Measurements from ENCODE around the gene WDFY1. TPM values are rescaled to one million over a fixed set of nuclear protein-coding genes. Genes with fewer than 3 reads are reported as not detected.

WDFY1 gene
- total RNA-seq, 1 experiment from 2014 or later = 123 TPM

GRCh38 chr2:223915071-223915470, 30.1 kb downstream of the WDFY1 start:
- Mint-ChIP-seq H3K27ac (ENCODE audit: unreplicated experiment) (no peak overlapping the region), H3K36me3 (ENCODE audit: insufficient read depth, unreplicated experiment) (peaks cover 69% of the 10 kb centered on the region), H3K27me3 (ENCODE audit: insufficient read depth, unreplicated experiment) (no peaks in the 10 kb centered on the region), H3K4me1 (ENCODE audit: low read depth, unreplicated experiment) (peaks cover 11% of the 10 kb centered on the region), H3K4me3 (ENCODE audit: unreplicated experiment) (no peak overlapping the region), H3K9me3 (ENCODE audit: unreplicated experiment) (no peaks in the 10 kb centered on the region)
- TF ChIP-seq CTCF (IDR thresholded peaks at IDR 0.05; ENCODE audit: insufficient read depth in 1 of 2, low read depth in 1 of 2, low read length in 1 of 2, severe bottlenecking in 1 of 2, unreplicated experiment in 1 of 2) = no peak
- ChIA-PET POLR2A (no interaction called here), CTCF (no interaction called here)
- H3K4me3 ChIP-seq (ENCODE audit: low read depth, low read length) = no peak overlapping the region
- BruUV-seq (replicated peaks) = no TSS peak
- intact Hi-C loops (cut with micrococcal nuclease; ENCODE audit: unreplicated experiment) = no loop called here
- 0 out of 2 replicates have a peak, but pooled peaks cover 1% of the 10 kb centered on the region for H3K36me3 ChIP-seq (ENCODE audit: control insufficient read depth, insufficient read depth, low read length)
- DNase-seq = no peak
- no peaks in the 10 kb centered on the region for H3K9me3 ChIP-seq
- peaks cover 10% of the 10 kb centered on the region for H3K4me1 ChIP-seq
- H3K27me3 ChIP-seq (replicated peaks; ENCODE audit: control insufficient read depth, insufficient read depth, low read length) = no peaks in the 10 kb centered on the region

GRCh38 chr2:223914324-223914723, 30.8 kb downstream of the WDFY1 start:
- intact Hi-C loops (cut with micrococcal nuclease; ENCODE audit: unreplicated experiment) = no loop called here
- Histone ChIP-seq H3K4me1 (peaks cover 17% of the 10 kb centered on the region), H3K4me3 (ENCODE audit: low read depth, low read length) (no peak overlapping the region), H3K27me3 (replicated peaks; ENCODE audit: control insufficient read depth, insufficient read depth, low read length) (no peaks in the 10 kb centered on the region), H3K9me3 (no peaks in the 10 kb centered on the region), H3K36me3 (ENCODE audit: control insufficient read depth, insufficient read depth, low read length) (0 out of 2 replicates have a peak, but pooled peaks cover 1% of the 10 kb centered on the region)
- H3K4me3 Mint-ChIP-seq (ENCODE audit: unreplicated experiment) = no peak overlapping the region
- no peaks in the 10 kb centered on the region for H3K27me3 Mint-ChIP-seq (ENCODE audit: insufficient read depth, unreplicated experiment)
- CTCF ChIA-PET = no interaction called here
- H3K27ac Mint-ChIP-seq (ENCODE audit: unreplicated experiment) = no peak overlapping the region
- no TSS peak for BruUV-seq (replicated peaks)
- no peaks in the 10 kb centered on the region for H3K9me3 Mint-ChIP-seq (ENCODE audit: unreplicated experiment)
- peaks cover 67% of the 10 kb centered on the region for H3K36me3 Mint-ChIP-seq (ENCODE audit: insufficient read depth, unreplicated experiment)
- no peak for DNase-seq
- TF ChIP-seq CTCF (IDR thresholded peaks at IDR 0.05; ENCODE audit: insufficient read depth in 1 of 2, low read depth in 1 of 2, low read length in 1 of 2, severe bottlenecking in 1 of 2, unreplicated experiment in 1 of 2) = no peak
- H3K4me1 Mint-ChIP-seq (ENCODE audit: low read depth, unreplicated experiment) = peaks cover 18% of the 10 kb centered on the region
- POLR2A ChIA-PET = interaction anchor here (1.1 kb wide), 1 partner anchor 16 kb away, joined by 5 read pairs; no protein-coding TSS in a partner anchor

GRCh38 chr2:223909001-223909741, 36.0 kb downstream of the WDFY1 start:
- no peak for TF ChIP-seq CTCF (IDR thresholded peaks at IDR 0.05; ENCODE audit: insufficient read depth in 1 of 2, low read depth in 1 of 2, low read length in 1 of 2, severe bottlenecking in 1 of 2, unreplicated experiment in 1 of 2)
- Mint-ChIP-seq H3K36me3 (ENCODE audit: insufficient read depth, unreplicated experiment) (peaks cover 44% of the 10 kb centered on the region), H3K9me3 (ENCODE audit: unreplicated experiment) (no peaks in the 10 kb centered on the region), H3K27ac (ENCODE audit: unreplicated experiment) (peak overlapping the region; percentile 80), H3K27me3 (ENCODE audit: insufficient read depth, unreplicated experiment) (no peaks in the 10 kb centered on the region), H3K4me1 (ENCODE audit: low read depth, unreplicated experiment) (peaks cover 37% of the 10 kb centered on the region), H3K4me3 (ENCODE audit: unreplicated experiment) (peak overlapping the region; percentile 57)
- Histone ChIP-seq H3K4me3 (ENCODE audit: low read depth, low read length) (no peak overlapping the region), H3K27me3 (replicated peaks; ENCODE audit: control insufficient read depth, insufficient read depth, low read length) (no peaks in the 10 kb centered on the region), H3K9me3 (no peaks in the 10 kb centered on the region), H3K4me1 (peaks cover 41% of the 10 kb centered on the region), H3K36me3 (ENCODE audit: control insufficient read depth, insufficient read depth, low read length) (0 out of 2 replicates have a peak, but pooled peaks cover 1% of the 10 kb centered on the region)
- peak in 1 of 2 experiments; percentile 48 for DNase-seq
- TSS peak; percentile 98 for BruUV-seq (replicated peaks)
- ChIA-PET POLR2A (interaction anchor here (2.9 kb wide), 1 partner anchor 21 kb away, joined by 19 read pairs; no protein-coding TSS in a partner anchor), CTCF (interaction anchor here (1.8 kb wide), 1 partner anchor 21 kb away, joined by 8 read pairs; no protein-coding TSS in a partner anchor)
- intact Hi-C loops (cut with micrococcal nuclease; ENCODE audit: unreplicated experiment) = no loop called here

Data from Caco-2 (cell line).